Hematopoietic multipotent progenitor cell treated with erythropoietin and hydrocortisone succinate and interleukin-3 and kit ligand, for 15 days (in vitro differentiated cells): Measurements from ENCODE around the gene RPL15.

ENCODE experiments used
- DNase-seq: peaks from one replicate; pipeline ENCODE4 v3.0.0-alpha.2; 2015; ENCODE audit warnings: low spot score

Gene RPL15

DNA sequence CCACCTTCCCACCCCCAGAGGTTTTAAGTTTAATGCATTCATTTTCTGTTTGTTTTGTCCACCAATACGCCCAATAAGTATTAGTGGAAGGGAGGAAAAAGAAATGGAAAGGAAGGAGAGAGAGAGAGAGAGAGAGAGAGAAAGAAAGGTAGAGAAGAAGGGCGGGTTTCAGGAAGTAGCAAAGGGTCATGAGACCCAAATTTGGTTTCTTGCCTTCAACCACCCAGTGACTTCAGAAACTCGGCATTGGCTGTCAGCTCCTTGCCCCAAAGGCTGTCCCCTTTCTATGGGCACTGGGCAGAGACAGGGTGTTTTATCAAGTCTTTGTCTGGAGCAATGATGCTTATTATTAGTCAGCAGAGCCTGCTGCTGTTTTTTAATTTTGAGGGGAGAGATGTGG lies 14.7 kb downstream of the RPL15 start:
- DNase-seq = no peak

DNA sequence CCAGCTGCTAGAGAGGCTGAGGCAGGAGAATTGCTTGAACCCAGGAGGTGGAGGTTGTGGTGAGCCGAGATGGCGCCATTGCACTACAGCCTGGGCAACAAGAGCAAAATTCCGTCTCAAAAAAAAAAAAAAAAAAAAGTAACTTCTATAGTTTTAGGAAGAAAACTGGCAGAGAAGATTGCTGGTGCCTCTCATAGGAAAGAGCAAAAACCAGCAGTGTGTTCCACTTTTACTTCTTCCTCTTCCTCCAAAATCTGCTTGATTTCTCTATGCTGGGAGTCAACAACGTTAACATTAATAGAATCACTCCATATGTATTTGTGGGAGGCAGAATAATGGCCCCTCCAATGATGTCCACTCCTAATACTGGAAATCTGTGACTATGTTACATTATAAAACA lies 15.6 kb downstream of the RPL15 start:
- no peak for DNase-seq

DNA sequence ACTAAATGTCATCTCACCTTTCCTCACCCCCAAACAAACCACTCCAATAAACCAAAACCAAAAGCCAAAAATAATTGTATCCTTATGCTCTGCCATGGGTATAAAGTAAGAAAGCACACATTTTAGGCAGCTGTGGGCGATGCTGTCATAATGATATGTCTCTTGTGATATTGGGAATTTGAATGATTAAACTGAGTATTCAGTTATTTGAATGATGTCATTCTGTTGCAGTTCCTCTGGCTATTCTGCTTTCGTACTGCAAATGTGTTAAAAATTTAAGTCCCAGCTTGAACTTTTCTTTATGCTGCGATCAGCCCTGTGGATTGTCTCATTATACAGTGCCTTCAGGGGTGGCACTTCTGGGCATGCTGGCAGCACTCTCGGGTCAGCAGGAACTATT lies 17.3 kb downstream of the RPL15 start:
- DNase-seq = no peak

DNA sequence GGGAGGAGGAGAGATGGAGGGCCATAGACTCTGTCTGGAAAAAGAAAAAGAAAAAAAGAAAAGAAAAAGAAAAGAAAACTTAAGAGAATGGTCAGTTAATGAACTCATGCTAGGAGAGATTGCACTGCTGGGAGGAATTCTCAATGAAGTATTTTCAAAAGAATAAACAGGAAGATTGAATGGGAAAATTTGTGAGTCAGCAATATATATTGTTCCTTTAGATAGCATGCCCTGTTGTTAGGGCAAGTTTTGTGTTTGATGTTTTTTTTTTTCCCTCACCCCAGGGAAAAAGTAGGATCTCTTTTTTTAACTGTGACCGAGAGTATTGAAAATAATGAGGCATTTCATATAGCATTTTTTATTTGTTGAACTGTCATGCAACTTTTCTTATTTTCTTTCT lies 20.4 kb downstream of the RPL15 start:
- DNase-seq = no peak

DNA sequence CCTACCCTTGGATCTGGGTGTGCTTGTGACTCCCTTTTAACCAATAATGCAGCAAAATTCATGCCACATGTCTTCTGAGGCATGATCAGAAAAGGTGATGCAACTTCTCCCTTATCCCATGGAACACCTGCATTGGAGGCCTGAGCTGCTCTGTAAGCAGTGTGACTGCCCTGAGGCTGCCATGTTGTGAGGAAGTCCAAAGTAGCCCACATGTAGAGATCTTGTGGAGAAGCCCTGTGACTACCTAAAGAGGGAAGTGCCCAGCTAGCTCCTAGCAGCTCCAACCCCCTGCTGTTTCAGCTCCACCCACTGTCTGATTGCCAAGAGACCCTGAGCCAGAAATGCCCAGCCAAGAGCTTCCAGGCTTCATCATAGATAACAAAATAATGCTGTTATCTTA lies 21.8 kb downstream of the RPL15 start:
- no peak for DNase-seq

DNA sequence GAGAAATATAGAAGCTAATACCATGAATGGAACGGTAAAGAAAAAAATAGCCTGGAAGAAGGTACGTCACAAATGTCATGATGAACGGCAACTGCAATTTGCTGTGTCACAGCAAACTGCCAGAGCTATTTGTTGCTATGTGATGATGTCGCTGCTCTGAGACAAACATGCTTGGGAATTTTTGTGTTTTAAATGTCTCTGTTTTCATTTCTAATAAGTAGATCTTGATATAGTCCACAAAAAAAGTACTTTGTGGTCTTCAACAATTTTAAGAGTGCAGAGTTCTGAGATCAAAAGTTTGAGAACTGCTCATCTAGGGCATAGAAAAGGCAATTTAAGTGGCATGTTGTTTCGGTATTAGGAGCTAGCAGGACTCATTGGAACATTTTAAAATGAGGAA lies 23.8 kb downstream of the RPL15 start:
- no peak for DNase-seq

DNA sequence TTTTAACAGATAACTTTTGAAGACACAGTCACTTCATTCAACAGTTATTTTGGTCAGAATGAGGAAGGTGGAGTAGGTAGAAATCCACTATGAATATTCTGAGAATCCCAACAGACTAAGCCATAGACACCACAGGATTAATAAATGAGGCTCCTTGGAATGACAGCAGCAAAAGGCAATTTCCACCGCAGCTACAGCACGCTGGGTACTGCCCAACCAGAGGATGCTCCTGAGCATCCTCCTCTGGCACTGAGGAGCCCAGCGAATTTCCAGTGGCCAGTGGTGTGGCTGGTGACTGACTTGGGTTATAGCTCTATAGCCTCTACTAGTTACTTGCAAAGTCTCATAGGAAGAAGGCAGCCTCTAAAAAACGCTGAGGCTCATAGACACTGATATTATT lies 24.5 kb downstream of the RPL15 start:
- DNase-seq = no peak

DNA sequence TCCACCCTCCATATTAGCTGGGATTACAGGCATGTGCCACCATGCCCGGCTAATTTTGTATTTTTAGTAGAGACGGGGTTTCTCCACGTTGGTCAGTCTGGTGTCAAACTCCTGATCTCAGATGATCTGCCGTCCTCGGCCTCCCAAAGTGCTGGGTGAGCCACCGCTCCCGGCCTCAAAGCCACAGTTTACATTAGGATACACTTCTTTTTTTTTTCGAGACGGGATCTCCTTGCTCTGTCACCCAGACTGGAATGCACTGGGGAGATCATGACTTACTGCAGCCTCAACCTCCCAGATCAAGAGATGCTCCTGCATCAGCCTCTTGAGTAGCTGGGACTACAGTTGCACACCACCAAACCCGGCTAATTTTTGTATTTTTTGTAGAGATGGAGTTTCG lies 25.6 kb downstream of the RPL15 start:
- DNase-seq = no peak

DNA sequence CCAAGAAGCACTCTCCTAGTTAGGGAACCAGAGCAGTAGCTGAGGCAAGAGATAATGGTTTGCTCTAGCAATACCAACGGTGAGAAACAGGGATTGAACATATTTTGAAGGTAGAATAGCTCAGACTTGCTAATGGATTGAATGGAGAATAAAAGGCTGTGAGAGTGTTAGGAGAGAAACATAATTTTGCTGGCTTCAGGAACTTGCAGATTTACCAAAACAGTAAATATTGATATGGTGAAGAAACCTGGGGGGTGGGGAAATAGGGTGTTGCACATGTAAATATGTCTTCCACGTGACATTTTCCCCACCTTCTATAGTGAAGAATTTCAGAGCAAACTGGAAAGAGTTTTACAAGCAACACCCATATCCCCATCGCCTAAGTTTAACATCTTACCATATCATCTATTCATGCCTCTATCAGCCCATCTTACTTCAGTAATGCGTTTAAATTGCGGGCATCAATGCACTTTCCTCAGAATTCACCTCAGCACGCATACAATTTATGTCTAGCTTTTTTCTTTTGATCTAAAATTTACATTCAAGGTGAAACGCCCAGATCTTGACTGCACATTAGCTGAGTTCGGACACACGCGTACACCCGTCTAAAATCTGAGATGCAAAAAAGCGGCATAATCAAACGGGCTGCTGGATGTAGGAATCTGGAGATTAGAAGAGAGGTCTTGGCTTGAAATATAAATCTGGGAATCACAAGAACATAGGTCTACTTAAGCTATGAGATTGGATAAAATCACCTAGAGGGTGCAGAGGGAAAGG lies 27.3 kb downstream of the RPL15 start:
- no peak for DNase-seq

DNA sequence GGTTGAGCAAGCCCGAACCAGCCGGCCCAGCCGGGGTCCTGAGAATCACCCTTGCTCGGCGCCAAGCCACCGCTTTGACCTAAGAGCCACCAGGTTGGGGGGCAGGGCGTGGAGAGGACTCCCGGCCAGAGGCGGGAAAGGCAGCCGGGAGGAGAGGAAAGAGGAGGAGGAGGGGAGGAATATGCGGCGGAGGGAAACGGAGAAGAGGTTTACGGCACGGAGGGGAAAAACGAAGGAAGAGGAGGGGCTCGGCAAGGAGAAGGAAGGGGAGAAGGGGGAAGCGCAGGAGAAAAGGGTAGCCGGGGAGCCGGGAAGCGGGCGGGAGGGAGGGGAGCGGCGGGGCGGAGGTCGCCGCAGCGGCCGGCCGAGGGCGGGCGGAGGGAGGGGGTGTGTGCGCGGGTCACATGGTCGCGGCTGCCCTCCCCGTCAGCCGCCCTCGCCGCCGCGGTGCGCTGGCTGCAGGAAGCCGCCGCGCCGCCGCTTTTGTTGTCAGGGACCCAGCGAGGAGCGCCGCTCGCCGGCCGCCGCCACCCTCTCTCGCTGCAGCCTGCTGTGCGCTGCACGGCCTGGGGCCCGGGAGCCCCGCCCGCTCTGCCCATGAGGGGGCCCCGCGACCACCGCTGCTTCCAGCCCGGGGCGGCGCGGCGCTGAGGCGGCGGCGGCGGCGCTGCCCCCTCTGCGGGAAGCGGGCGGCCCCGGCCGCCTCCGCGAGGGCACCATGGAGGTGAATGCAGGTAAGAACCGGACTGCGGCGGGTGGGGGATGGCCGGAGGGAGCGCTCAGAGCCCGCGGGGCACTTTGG lies 28.1 kb downstream of the RPL15 start, which contains the start of gene NR1D2:
Gene NR1D2, plus strand, starts transcription at position 426 of the 802 bp plus-strand sequence. Its CDS starts 293 bp downstream, at position 719.
- peak; percentile 74 for DNase-seq

DNA sequence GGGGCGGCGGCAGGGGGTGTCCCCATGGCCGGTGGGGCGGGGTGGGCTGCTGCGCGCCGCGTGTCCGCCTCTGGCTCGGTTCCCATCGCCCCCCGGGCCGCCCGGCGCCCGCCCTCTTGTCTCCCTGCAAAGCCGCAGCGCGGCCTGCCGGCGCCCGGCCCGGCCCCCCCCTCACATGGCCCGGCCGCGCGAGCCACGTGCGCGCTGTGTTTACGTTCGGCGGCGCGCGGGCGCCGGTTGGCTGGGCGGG lies 28.7 kb downstream of the RPL15 start:
- DNase-seq = no peak

DNA sequence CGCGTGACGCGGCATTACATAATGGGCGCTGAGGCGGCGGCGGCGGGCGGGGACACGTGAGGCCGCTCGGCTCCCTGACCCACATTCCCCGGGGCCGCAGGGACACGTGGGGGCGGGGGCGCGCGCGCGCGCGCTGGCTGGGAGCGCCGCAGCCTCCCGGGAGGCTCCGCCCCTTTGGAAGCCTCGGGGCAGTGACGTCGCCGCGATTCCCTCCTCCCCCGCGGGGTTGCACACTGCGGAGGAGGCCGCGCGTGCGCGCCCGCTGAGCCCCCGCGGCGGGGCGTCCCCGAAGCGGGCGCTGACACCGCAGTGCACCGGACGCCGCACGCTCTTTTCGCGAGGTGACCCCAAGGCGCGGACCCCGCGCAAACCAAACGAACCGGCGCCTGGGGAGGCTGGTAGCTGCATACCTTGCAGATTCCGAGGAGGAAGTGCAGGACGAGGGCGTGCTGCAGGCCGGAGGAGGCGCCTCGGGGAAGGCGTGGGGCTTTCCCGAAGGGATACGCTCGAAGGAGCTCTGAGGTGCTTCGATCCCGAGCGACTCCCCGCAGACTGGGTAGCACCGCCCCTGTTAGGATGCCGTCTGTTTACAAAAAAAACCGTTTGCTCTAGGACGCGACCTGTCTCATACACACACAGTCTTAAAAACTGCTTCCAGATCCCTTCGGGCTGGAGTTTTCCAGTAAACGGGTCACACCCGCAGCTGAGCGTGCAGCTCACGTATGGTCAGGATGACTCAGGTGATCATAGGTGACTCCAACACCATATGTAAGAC lies 29.2 kb downstream of the RPL15 start:
- peak; percentile 95 for DNase-seq

DNA sequence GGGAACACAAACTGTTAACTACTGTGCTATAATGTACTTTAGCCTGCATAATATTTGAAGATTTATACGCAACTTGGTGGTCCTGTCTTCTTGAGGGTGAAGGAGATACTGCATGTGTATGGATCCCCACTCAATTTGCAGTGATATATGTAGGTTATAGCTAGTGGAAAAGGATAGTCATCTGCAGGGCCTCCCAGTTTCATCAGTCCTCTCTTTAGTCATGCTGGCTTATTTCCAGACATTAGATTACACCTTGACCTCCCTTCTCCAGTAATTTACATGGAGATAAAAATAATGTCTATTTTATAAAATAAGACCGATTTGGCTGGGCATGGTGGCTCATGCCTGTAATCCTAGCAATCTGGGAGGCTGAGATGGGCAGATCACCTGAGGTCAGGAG lies 31.8 kb downstream of the RPL15 start:
- DNase-seq = no peak

DNA sequence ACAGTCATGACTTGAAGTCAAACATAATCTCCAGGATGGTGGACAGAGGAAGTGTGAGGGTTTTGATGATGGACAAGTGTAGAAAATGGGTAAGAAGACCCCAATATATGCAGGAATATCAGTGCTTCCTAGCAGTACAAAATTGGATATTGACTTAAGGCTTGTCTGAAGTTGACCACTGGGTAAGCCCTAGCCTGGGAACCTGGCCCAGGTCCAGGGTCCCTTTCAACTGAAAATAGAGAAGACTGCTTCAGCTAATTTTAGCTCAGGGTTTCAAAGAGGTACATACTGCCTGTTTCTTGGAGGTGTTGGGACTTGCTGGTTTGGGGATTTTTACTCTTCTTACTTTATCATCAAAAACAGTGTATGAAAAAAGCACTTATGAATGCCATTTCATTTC lies 32.9 kb downstream of the RPL15 start:
- DNase-seq = no peak

DNA sequence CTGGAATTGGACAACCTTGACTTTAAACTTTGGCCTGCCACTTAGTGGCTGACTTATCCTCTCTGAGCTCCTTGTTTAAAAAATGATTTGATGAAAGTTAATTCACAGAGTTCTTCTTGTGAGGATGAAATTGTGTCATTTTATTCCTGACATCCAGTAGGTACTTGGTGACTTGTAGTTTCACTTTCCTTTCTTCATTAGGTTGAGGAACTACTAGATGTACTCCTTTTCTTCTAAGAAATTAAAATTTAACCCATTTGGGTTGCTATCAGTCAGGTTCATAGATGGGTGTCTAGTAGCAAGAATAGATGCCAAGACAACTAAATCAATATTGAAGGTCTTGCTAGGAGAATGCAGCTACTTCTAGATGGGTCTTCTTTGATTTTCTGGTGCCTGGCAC lies 33.4 kb downstream of the RPL15 start:
- no peak for DNase-seq

DNA sequence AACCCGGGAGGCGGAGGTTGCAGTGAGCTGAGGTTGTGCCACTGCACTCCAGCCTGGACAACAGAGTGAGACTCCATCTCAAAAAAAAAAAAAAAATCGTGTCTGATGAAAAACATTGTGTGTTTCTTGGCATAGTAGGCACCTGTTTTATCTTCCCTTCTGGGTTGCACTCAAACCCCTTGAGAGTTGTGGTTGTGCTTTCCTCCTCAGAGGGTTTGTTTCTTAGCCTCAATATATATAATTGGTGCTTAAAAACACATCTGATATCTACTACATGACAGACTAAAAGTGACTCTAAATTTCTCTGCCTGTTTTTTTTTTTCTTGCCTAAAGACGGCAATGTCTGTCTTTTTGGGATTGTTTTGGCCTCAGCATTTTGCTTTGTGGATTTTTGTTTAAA lies 35.7 kb downstream of the RPL15 start:
- no peak for DNase-seq

DNA sequence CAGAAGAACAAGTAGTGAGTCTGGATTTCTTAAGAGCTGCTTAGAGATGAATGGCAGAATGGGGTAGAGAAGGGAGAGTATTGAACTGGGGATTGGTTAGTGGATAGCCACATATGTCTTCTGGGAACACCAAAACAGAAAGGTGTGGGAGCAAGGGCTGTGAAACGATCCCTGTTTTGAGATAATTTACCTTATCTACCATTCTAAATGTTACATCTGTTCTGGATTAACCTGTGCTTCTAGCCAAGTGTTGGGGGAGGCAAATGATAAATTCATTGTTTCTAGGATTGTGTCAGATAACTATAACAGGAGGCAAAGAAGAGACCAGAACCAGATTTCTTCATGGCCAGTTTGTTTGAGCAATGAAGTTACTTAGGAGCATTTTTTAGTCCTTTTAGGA lies 36.6 kb downstream of the RPL15 start:
- DNase-seq = no peak

DNA sequence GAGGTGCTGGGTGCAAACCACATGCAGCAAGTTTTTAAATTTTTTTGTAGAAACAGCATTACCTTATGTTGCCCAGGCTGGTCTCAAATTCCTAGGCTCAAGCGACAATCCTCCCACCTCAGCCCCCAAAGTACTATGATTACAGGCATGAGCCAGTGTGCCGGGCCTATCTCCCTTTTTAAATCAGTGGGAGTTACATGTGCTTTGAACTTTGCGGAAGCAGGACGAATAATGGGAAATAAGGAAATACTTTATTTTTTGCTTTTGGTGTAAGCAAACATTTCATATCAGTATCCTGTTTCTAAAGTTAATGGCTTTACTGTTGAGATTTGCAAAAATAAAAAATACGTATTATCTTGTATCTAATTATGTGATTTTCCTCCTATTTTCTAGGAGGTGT lies 37.2 kb downstream of the RPL15 start:
- no peak for DNase-seq

DNA sequence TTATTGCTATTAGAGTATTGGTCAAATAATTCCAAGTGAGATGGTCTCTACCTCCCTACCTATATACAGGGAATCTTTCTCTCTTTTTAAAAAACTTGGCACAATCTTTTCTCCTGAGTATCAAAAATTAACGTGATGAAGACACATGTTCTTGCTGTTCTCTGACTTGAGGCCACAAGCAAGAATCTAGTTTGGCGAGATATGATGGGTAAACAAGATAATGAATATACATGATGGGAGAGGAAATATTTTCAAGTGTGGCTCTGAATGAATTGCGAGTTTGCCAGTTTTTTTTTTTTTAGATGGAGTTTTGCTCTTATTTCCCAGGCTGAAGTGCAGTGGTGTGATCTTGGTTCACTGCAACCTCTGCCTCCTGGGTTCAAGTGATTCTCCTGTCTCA lies 39.8 kb downstream of the RPL15 start:
- no peak for DNase-seq

DNA sequence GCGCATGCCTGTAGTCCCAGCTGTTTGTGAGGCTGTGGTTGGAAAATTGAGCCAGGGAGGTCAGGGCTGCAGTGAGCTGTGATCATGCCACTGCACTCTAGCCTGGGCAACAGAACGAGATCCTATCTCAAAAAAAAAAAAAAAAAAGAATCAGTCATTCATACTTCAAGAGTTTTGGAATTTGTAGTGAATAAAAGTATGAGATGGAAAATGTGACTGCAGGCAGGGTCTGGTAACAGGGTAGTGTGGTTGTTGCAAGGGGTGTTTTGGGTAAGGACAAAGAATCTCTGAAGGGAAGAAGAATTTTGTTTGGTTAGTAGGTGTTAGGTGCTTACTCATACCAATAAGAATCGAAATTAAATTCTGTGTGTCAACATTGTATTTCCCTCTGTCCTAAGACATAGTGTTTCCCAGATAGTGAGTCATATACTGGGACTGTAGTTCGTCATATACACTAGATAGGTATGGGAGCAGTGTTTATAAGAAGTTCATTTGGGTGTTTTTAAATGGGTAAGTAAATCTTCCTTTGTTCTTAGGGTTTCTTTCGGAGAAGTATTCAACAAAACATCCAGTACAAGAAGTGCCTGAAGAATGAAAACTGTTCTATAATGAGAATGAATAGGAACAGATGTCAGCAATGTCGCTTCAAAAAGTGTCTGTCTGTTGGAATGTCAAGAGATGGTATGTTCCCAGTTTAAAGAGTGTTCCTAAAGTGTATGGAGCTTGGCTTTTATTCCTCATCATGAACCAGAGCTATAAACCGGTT lies 42.4 kb downstream of the RPL15 start:
- no peak for DNase-seq

DNA sequence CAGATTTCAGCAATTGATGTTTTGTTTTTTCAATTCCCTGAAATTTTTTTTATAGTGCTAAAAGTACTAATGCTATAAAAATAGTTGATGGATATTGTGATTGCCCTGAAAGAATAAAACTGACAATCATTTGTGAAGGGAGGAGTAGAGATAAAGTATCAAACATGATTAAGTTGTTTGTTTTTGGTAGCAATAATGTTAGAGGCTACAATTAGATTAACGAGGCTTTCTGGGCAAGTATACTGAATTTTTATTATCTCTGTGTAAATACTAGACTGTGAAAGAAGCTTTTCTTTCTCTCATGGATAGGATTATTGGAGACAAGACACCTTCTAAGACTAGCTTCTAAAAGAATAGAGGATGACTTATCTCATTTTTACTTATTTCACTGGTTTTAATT lies 43.7 kb downstream of the RPL15 start:
- DNase-seq = no peak

DNA sequence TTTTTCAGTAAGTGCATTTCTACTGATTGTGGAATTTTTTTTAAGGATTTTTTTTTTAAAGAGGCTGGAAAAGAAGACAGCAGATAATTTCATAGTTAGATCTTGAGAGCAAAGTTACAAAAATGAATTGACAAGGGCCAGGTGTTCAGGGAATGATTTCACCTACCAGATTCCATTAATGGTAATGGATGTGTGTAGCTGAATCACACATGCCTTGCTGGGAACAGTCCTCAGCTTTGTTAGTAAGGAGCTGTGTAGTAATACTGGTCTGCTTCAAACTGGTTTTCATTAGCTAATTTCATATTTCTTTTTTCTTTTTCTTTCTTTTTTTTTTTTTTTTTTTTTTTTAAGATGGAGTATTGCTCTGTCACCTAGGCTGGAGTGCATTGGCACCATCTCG lies 44.1 kb downstream of the RPL15 start:
- DNase-seq = no peak
